A172 (cell line): Measurements from ENCODE around the gene CALHM5. TPM values are rescaled to one million over a fixed set of nuclear protein-coding genes. Genes with fewer than 3 reads are reported as not detected.
A peak's percentile ranks its signal among the peaks of the same experiment; 100 is the strongest.

Source experiments
- DNase-seq: peaks from one replicate; pipeline ENCODE4 v3.0.0-alpha.2; 2015; ENCODE audit warnings: low spot score
- total RNA-seq: library from RNA; depleted of rRNA; stranded (reverse); fragments of >200 nt; shearing (Covaris generic); gene quantifications from 2 replicates; pipeline ENCODE4 v1.2.3, GENCODE V29; 2014

The CALHM5 gene
- total RNA-seq, 1 experiment from 2014 or later = 4.1 TPM

GRCh38 chr6:116507324-116507723 is 4.1 kb upstream of the CALHM5 start:
- no peak for DNase-seq

GRCh38 chr6:116508527-116508926 is 2.9 kb upstream of the CALHM5 start:
- DNase-seq = no peak

- DNase-seq = no peak
Measured at GRCh38 chr6:116512111-116512559, 696 bp downstream of the CALHM5 start.

DNA sequence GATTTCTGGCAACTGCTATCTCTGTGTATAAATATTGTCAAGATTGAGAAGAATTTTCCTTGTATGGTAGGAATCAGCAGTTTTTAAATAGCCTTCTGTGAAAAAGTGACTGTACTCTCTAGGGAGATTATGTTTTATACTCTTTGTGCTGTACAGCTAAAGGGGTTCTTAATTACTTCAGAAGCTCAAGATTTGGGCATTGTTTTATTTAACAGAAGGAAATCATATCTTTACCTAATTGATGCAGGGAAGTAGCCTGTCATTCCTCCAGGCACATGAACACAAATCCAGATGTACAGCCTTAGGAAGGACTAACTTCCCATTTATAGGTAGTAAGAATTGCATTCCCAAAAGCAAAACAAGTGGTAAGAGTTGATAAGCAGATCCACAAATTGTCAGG is 1.3 kb downstream of the CALHM5 start:
- DNase-seq = no peak

GRCh38 chr6:116513224-116513875 is 1.9 kb downstream of the CALHM5 start:
- DNase-seq = no peak

GRCh38 chr6:116514111-116514510 is 2.7 kb downstream of the CALHM5 start:
- no peak for DNase-seq

DNA sequence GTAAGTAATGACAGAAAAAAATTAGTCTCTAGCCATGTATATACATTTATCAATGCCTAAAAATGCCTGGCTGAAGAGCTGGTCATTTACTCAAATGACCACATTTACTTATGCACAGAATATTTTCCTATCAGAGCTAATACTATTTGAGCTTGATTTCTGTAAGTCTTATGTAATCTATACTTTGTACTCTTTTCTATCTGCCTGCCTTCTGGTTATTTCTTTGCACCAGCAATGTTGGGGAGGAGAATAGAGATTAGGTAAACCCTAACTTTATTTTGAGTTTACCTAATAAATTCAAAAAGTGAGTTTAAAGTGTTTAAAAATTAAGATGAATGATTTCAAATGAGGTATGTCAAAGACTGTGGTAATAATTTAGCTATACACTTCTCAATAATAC is 3.7 kb downstream of the CALHM5 start:
- DNase-seq = no peak

- no peak for DNase-seq
Measured at GRCh38 chr6:116518621-116519368, 7.4 kb downstream of the CALHM5 start.

DNA sequence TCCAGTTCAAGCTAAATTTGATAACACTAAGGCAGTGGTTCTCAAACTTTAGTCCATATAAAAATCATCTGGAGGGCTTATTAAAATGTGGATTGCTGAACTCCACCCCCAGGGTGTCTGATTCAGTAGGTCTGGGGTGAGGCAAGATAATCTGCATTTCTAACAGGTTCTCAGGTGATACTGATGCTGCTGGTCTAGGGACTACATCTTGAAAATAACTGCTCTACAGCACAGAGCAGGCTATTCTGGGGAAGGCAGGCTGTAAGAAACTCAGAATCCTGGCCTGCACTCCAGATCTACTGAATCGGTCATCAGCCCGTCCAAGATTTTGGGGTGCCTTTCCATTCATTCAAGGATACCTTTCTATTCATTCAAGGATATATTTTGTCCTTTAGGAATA is 11.5 kb downstream of the CALHM5 start:
- no peak for DNase-seq

DNA sequence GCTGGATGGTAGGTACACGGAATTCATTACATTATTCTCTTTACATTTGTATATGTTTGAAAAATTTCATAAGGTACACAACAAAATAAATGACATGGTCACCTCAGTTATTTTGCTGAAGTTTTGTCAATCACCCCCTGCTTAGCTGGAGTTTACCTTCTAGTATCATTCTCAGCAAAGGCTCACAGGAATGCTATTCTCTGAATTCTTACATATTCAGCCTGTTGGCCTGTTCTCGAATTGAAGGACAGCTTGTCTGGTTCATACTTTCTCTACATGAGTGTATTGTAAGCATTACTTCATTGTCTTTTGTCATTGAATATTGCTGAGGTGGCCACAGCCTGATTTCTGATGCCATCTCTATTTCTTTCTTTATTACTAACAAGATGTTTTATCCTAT is 12.8 kb downstream of the CALHM5 start:
- no peak for DNase-seq

GRCh38 chr6:116528133-116528532 is 16.7 kb downstream of the CALHM5 start:
- no peak for DNase-seq

DNA sequence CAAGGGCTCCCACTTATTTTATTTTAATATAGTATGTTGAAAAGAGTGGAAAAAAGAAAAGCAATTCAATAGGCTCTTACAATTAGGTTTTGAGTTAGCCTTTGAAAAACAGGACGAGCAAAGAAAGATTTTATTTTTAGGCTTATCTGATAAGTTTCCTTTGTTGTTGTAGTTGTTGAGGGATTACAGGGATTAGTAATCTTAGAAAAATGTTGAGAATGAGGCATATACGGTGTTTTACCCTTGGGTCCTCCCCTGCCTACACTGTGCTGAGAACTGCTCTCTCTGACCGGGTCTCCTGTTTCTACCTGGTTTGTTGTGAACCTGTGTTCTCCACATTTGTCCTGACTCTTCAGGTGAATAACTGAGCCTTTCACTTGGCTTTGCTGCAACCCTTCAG is 17.3 kb downstream of the CALHM5 start:
- peak; percentile 30 for DNase-seq

- DNase-seq = no peak
Measured at GRCh38 chr6:116529466-116530290, 18.2 kb downstream of the CALHM5 start.

DNA sequence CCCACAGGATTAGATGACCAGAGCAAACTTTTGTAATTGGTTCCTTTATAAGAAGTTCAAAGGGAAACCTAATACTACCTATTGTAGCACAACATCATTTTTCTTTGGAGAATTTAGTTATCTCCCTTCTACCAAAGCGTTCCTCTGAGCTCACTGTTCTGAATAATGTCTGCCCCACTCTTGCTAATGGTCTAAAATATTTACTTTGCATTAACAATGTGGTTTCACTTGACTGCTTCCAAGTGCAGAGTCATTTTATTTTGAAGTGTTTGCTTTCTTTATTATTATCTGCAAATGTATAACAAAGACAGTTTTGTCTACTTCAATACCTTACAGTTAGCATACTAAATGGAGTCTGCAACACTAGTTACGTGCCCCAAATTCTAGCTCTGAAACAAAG is 19.0 kb downstream of the CALHM5 start:
- DNase-seq = no peak

GRCh38 chr6:116531675-116532570 is 20.5 kb downstream of the CALHM5 start:
- peak; percentile 53 for DNase-seq

DNA sequence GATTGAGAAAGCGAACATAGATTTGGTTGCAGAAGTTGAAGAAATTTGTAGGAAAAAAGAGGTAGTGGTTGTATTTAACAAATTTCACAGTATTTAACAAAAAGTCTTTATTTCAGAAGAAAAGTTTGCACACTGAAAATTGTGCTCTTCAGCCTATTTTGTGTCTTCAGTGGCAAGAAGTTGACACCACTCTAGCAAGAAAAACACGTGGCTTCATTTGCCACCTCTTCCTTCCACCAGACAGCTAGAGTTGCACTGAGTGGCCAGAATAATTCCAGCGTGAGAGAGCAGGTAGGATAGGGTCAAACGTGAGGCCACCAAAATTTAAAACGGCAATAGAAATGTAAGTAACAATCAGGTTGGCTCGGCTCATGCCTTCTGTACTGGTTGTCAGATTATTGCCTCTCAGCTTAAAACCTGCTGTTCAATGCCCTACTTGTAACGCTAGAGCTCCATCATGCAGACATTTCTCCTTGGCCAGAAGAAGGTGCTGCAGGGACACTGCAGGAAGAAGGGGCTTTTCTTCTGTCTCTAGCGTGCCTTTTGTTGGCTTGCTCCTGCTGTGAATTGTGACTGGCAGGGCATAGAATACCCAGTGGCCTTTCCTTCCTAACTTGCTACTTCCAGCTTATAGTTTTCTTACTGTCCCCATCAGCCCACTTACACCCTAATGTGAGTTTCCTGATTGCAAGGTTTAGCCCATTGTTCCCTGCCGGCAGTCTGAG is 22.0 kb downstream of the CALHM5 start:
- DNase-seq = no peak

DNA sequence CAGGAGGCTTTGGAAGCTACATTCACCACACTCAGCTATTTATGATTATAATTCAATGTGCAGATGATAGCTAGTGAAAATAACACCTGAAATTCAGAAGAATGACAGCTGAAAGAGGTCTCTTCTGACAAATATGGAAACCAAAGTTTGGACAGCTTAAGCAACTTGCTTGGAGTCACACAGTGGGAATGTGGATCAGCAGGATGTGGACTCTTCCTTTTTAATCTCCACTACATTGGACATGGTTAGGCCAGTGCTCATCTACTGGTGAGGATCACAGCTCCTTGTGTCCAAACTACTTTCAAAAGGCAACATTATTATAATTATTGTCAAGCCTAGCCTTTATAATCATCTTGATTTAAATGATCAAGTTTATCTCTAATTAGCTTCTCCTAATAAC is 23.7 kb downstream of the CALHM5 start:
- DNase-seq = no peak

GRCh38 chr6:116536216-116536621 is 24.8 kb downstream of the CALHM5 start:
- peak; percentile 60 for DNase-seq

DNA sequence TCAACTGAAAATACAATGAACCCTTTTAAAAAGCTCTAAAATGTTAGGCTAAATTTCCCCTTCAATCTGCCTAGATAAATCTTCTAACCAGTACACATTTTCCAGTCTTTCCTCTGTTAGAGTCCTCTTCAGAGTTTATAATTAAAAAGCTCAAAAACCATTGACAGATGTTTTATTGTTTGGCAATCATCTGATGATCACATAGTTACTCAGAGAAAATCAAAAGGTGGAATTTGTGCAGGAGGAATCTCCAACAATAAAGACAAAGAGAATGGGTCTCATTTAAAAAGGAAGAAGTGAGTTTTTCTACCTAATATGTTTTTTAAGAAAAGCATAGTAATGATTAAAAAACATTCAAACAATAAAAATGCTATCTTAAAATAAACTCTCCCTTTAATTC is 31.0 kb downstream of the CALHM5 start:
- DNase-seq = no peak

- DNase-seq = no peak
Measured at GRCh38 chr6:116543149-116543548, 31.7 kb downstream of the CALHM5 start.

DNA sequence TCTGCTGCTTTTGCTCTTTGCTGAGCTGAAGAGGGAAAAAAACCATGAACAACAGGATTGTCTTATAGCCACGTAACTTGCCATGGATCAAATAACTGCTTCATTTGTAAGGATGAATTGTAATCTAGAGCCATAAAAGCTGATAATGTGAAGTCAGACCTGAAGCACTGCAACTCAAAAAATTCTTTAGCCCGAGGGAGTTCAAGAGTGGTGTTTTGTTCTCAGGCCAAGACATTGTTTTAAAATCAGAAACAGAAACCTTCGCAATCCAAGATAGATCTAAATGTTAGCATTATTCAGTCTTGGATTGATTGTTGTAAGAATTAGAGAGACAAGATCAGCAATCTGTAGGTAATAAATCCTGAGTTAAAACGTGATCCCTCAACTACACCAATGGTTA is 34.2 kb downstream of the CALHM5 start, which contains the start of gene TRAPPC3L:
Gene TRAPPC3L (minus strand): TSS at position 34 of the 400 bp plus-strand sequence. CDS start 170 bp downstream, outside the sequence.
- no peak for DNase-seq
